ENCODE measurements around the gene MBOAT1.
A peak's percentile ranks its signal among the peaks of the same experiment; 100 is the strongest.

DNA sequence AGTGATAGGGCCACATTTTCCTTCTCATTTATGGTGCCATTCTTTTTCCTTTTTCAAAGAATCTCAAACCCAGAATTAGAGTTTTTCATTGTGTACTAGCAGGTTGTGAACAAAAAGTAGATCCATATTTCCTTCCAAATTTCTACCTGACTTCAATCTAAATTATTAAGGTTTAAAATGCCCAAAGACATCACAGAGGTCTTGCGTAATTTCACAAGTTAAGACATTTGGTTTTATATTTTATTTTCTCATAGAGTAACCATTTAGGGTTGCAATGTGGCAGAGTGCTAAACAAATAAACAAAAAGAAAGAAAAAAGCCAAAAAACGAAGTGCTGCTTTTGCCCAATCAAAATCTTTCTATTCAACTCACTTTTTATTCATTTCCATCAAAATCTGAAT, 49.4 kb upstream of the MBOAT1 start:
- no peak for TF ChIP-seq FOXM1 (IDR thresholded peaks at IDR 0.05; ENCODE audit: borderline replicate concordance, low read depth)
- TF ChIP-seq ZBTB7A (IDR thresholded peaks at IDR 0.05; ENCODE audit: low read depth), result no peak
- no peak for TF ChIP-seq TAF1 (IDR thresholded peaks at IDR 0.05; ENCODE audit: low read depth)
- TF ChIP-seq, protein P1, sequence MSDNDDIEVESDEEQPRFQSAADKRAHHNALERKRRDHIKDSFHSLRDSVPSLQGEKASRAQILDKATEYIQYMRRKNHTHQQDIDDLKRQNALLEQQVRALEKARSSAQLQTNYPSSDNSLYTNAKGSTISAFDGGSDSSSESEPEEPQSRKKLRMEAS (IDR thresholded peaks at IDR 0.05), result no peak
- TF ChIP-seq EP300 (IDR thresholded peaks at IDR 0.05; ENCODE audit: borderline replicate concordance), result no peak
- no peak for TF ChIP-seq YY1 (IDR thresholded peaks at IDR 0.05; ENCODE audit: low read depth)
- no peak for TF ChIP-seq TCF12 (IDR thresholded peaks at IDR 0.05; ENCODE audit: low read depth)
- TF ChIP-seq CEBPB (IDR thresholded peaks at IDR 0.05), result 0 out of 2 replicates have a peak, but pooled peaks have one; percentile 7
- TF ChIP-seq TEAD4 (IDR thresholded peaks at IDR 0.05), result no peak
- no peak for TF ChIP-seq RAD21 (IDR thresholded peaks at IDR 0.05; ENCODE audit: low read depth)
